GM12891 (cell line): ENCODE results near the gene SMARCA4.

Experiments
- POLR2A ChIP-seq: IDR thresholded peaks from 2 replicates; pipeline ENCODE4 v1.6.1; 2011; ENCODE audit warnings: low read depth, low read length, control low read depth
- POLR2AphosphoS5 ChIP-seq: IDR thresholded peaks from 2 replicates; pipeline ENCODE4 v1.6.1; 2011; ENCODE audit warnings: low read depth, low read length, control low read depth
- SPI1 ChIP-seq: IDR thresholded peaks from 2 replicates; pipeline ENCODE4 v1.6.1; 2011; ENCODE audit warnings: low read depth, low read length, control low read depth
- TAF1 ChIP-seq: IDR thresholded peaks from 2 replicates; pipeline ENCODE4 v1.6.1; 2011; ENCODE audit warnings: low read depth, low read length, control low read depth

DNA sequence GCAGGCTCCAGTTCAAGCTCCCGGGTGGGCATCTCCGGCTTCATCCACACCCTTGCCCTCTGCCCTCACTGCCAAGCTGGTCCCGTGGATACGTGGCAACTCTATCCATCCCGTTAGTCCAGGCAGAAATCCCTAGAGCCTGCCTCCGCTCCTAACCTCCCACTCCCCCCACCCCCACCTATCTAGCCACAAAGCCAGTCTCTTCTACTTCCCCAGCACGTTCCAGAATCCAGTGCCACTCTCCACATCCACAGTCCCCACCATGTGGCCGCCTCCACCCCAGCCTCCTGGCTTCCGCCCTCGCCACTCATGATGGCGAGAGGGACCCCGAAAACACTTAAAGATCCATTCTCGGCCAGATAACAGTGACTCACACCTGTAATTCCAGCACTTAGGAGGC lies 36.2 kb upstream of the SMARCA4 start:
- TF ChIP-seq TAF1: no peak
- no peak for TF ChIP-seq POLR2AphosphoS5
- no peak for TF ChIP-seq POLR2A
- no peak for TF ChIP-seq SPI1
